IMR-90 (cell line): ENCODE data around the gene IGF2R. TPM values are rescaled to one million over a fixed set of nuclear protein-coding genes. Genes with fewer than 3 reads are reported as not detected.

Experiments
- ATAC-seq: fragments of 200-7000 bp; cut with Tn5 transposase; 2 replicates; pipeline ENCODE4 v1.9.1; 2020; ENCODE audit warnings: low read depth, mild to moderate bottlenecking, moderate library complexity
- BruUV-seq: library from RNA; stranded (reverse); fragments of 400-500 nt; replicated peaks from 2 replicates; lab custom pipeline; 2021; lab: Mats Ljungman, UMichigan
- CTCF ChIA-PET: fragments of 300-600 bp; formaldehyde crosslinking; extraction: SDS; loops from one replicate; lab custom pipeline; 2021; ENCODE audit warnings: antibody characterized with exemption; lab: Yijun Ruan, JAX
- POLR2A ChIA-PET: fragments of 300-600 bp; sonication (Branson Sonifier 250); formaldehyde crosslinking; loops from one replicate; lab custom pipeline; 2022; ENCODE audit warnings: antibody characterized with exemption; ENCODE audit not compliant: unreplicated experiment; lab: Charles Lee
- DNase-seq: peaks from one replicate; pipeline ENCODE4 v3.0.0; 2013
- H2AFZ ChIP-seq: replicated peaks from 2 replicates; pipeline ENCODE3; 2013; ENCODE audit warnings: low read length, mild to moderate bottlenecking; ENCODE audit not compliant: poor library complexity
- H2AK5ac ChIP-seq: 2 replicates; pipeline ENCODE4 v1.6.1; 2013; ENCODE audit warnings: low read depth, low read length, inconsistent platforms
- H2AK9ac ChIP-seq: replicated peaks from 2 replicates; pipeline ENCODE3; 2013; ENCODE audit warnings: mild to moderate bottlenecking, low read depth, low read length, moderate library complexity; ENCODE audit not compliant: poor library complexity
- H2BK120ac ChIP-seq: 2 replicates; pipeline ENCODE4 v1.6.1; 2013; ENCODE audit warnings: low read depth, low read length, inconsistent platforms
- H2BK15ac ChIP-seq: 3 replicates; pipeline ENCODE4 v1.6.1; 2013; ENCODE audit warnings: low read depth, low read length, inconsistent platforms
- H2BK20ac ChIP-seq: 2 replicates; pipeline ENCODE4 v1.6.1; 2013; ENCODE audit warnings: low read depth, mild to moderate bottlenecking, inconsistent platforms, low read length, moderate library complexity
- H2BK5ac ChIP-seq: 2 replicates; pipeline ENCODE4 v1.6.1; 2013; ENCODE audit warnings: mild to moderate bottlenecking, low read depth, low read length, inconsistent platforms; ENCODE audit not compliant: poor library complexity, severe bottlenecking
- H3K14ac ChIP-seq: replicated peaks from 2 replicates; pipeline ENCODE4 v1.6.1; 2013; ENCODE audit warnings: low read depth, low read length, inconsistent platforms
- H3K18ac ChIP-seq: 2 replicates; pipeline ENCODE4 v1.6.1; 2013; ENCODE audit warnings: low read depth, low read length, control low read depth
- H3K23ac ChIP-seq: 2 replicates; pipeline ENCODE4 v1.6.1; 2013; ENCODE audit warnings: low read depth, low read length, inconsistent platforms
- H3K27ac ChIP-seq: 2 replicates; pipeline ENCODE4 v1.5.1; 2013; ENCODE audit warnings: mild to moderate bottlenecking, control low read depth, low read length; ENCODE audit not compliant: insufficient read depth
- H3K27me3 ChIP-seq: 2 replicates; pipeline ENCODE4 v1.6.1; 2013; ENCODE audit warnings: low read length; ENCODE audit not compliant: control insufficient read depth, insufficient read depth
- H3K36me3 ChIP-seq: 2 replicates; pipeline ENCODE4 v1.6.1; 2013; ENCODE audit warnings: low read length, mixed read lengths; ENCODE audit not compliant: control insufficient read depth, insufficient read depth
- H3K4ac ChIP-seq: 2 replicates; pipeline ENCODE4 v1.6.1; 2013; ENCODE audit warnings: low read depth, low read length, inconsistent platforms
- H3K4me1 ChIP-seq: 2 replicates; pipeline ENCODE4 v1.6.1; 2013; ENCODE audit warnings: low read length, mixed read lengths; ENCODE audit not compliant: control insufficient read depth, insufficient read depth
- H3K4me2 ChIP-seq: 2 replicates; pipeline ENCODE4 v1.6.1; 2013; ENCODE audit warnings: low read depth, mild to moderate bottlenecking, control low read depth, low read length, moderate library complexity
- H3K4me3 ChIP-seq: 2 replicates; pipeline ENCODE4 v1.5.1; 2013; ENCODE audit warnings: low read depth, mild to moderate bottlenecking, control low read depth, low read length, moderate library complexity; ENCODE audit not compliant: insufficient read depth
- H3K56ac ChIP-seq: 2 replicates; pipeline ENCODE4 v1.6.1; 2013; ENCODE audit warnings: low read length, inconsistent platforms; ENCODE audit not compliant: insufficient read depth; ENCODE audit errors: extremely low read depth
- H3K79me1 ChIP-seq, 2 experiments: 2 replicates each; pipeline ENCODE4 v1.6.1; 2013; ENCODE audit warnings: low read length in 2 of 2, inconsistent platforms in 1 of 2, low read depth in 1 of 2
- H3K9ac ChIP-seq: 2 replicates; pipeline ENCODE4 v1.6.1; 2013; ENCODE audit warnings: low read depth, low read length, control low read depth
- H3K9me1 ChIP-seq: 2 replicates; pipeline ENCODE4 v1.6.1; 2013; ENCODE audit warnings: low read length, inconsistent platforms; ENCODE audit not compliant: insufficient read depth
- H3K9me3 ChIP-seq: 2 replicates; pipeline ENCODE4 v1.6.1; 2013; ENCODE audit warnings: low read length; ENCODE audit not compliant: control insufficient read depth, insufficient read depth
- H4K20me1 ChIP-seq: 2 replicates; pipeline ENCODE4 v1.6.1; 2013; ENCODE audit warnings: low read length, inconsistent platforms; ENCODE audit not compliant: insufficient read depth
- H4K5ac ChIP-seq: 2 replicates; pipeline ENCODE4 v1.6.1; 2013; ENCODE audit warnings: mild to moderate bottlenecking, low read depth, low read length, control low read depth
- H4K8ac ChIP-seq, 2 experiments: 2 replicates each; pipeline ENCODE4 v1.6.1; 2013; ENCODE audit warnings: low read depth in 2 of 2, low read length in 2 of 2, control low read depth in 1 of 2, inconsistent platforms in 1 of 2
- H4K91ac ChIP-seq: 2 replicates; pipeline ENCODE4 v1.6.1; 2013; ENCODE audit warnings: low read depth, low read length, inconsistent platforms; ENCODE audit not compliant: insufficient read depth
- CEBPB ChIP-seq: IDR thresholded peaks from 2 replicates; pipeline ENCODE4 v1.6.1; 2012; ENCODE audit warnings: low read depth, low read length, improper control_type of control experiment
- FOS ChIP-seq: fragments of 150-350 bp; IDR thresholded peaks from 2 replicates; pipeline ENCODE4 v1.6.1; 2016; ENCODE audit warnings: low read depth, low read length
- WGBS, 2 experiments: methylation state at CpG; one replicate each; pipeline versions ENCODE4 v1.1.5 to v1.1.7; 2013; ENCODE audit warnings: missing lambda C conversion rate in 2 of 2; ENCODE audit not compliant: insufficient read length in 1 of 2; ENCODE audit errors: extremely low coverage in 2 of 2; 5-methylcytosine and 5-hydroxymethylcytosine counted together
- dilution Hi-C: fragments of 300-500 bp; cut with HindIII; formaldehyde crosslinking; loops from one replicate; pipeline ENCODE4 v1.14.3; 2018; ENCODE audit warnings: low sequenced_read_pairs; ENCODE audit not compliant: unreplicated experiment
- in situ Hi-C: fragments of 300-500 bp; cut with MboI; formaldehyde crosslinking; loops from 3 replicates; pipeline ENCODE4 v1.14.3; 2019; ENCODE audit warnings: low sequenced_read_pairs, inconsistent platforms, mixed read lengths
- intact Hi-C: fragments of 100-400 bp; cut with micrococcal nuclease; formaldehyde crosslinking; loops from 2 replicates; pipeline ENCODE4 v1.10.0; 2022
- polyA plus RNA-seq, 3 experiments: library from polyadenylated mRNA; depleted of rRNA; stranded (reverse); fragments of >200 nt; gene quantifications; 2 replicates each; pipeline ENCODE4 v1.2.3, GENCODE V29; 2012; ENCODE audit warnings: low replicate concordance in 1 of 3
- total RNA-seq: library from RNA; depleted of rRNA; stranded (reverse); fragments of >200 nt; gene quantifications from 2 replicates; pipeline ENCODE4 v1.2.3, GENCODE V29; 2012

The IGF2R gene
- total and polyA plus RNA-seq, 2 of the 4 experiments (the other 2 are of a cell fraction) = 33.2 to 41.4 TPM

- no peak overlapping the region for H2BK15ac ChIP-seq
- peak overlapping the region; percentile 94 for H4K5ac ChIP-seq
- TF ChIP-seq CEBPB (peak; percentile 81), FOS (no peak)
- no peak overlapping the region for H3K4me3 ChIP-seq
- H4K8ac ChIP-seq = peak overlapping the region; percentile 24 to 95; a peak in 3 of 4 replicates
- DNase-seq (peak; percentile 73), ATAC-seq (peak; percentile 84)
- WGBS, 2 experiments = 17% methylated on average over 7 of the region's 9 CpGs; no CpG with 5 or more reads in 1 of the 2 experiments
- peak overlapping the region; percentile 44; the same call in 1 of the 2 replicates for H3K4me2 ChIP-seq
- no peak overlapping the region; the same call in 1 of the 2 replicates for H2BK20ac ChIP-seq
- H2BK5ac ChIP-seq = no peak overlapping the region
- H3K9me3 ChIP-seq = no peaks in the 10 kb centered on the region
- dilution Hi-C loops = no loop called here
- peak overlapping the region; percentile 11; the same call in 1 of the 2 replicates for H4K91ac ChIP-seq
- H3K14ac ChIP-seq = 0 out of 2 replicates have a peak overlapping the region, but pooled peaks have one; percentile 12
- intact Hi-C loops = no loop called here
- peak overlapping the region; percentile 39 for H2AFZ ChIP-seq
- ChIA-PET POLR2A (no interaction called here), CTCF (interaction anchor here (0.6 kb wide), 1 partner anchor 90 kb away, joined by 3 read pairs; no protein-coding TSS in a partner anchor)
- no peak overlapping the region for H3K23ac ChIP-seq
- H3K27ac ChIP-seq = peak overlapping the region; percentile 65; the same call in 1 of the 2 replicates
- no peak overlapping the region for H2AK5ac ChIP-seq
- H3K79me1 ChIP-seq = no peaks in the 10 kb centered on the region
- H3K9me1 ChIP-seq = no peaks in the 10 kb centered on the region
- no peak overlapping the region for H2BK120ac ChIP-seq
- H3K27me3 ChIP-seq = peaks cover 2% of the 10 kb centered on the region; the same call in 1 of the 2 replicates
- H3K18ac ChIP-seq = peak overlapping the region; percentile 74
- H4K20me1 ChIP-seq = no peaks in the 10 kb centered on the region
- in situ Hi-C loops = loop anchor here (25.0 kb wide), 1 partner anchor 266 kb away; the partner anchor contains the start of gene SOD2
- no peak overlapping the region for H3K56ac ChIP-seq
- no TSS peak for BruUV-seq
- peaks cover 8% of the 10 kb centered on the region for H3K4me1 ChIP-seq
- H2AK9ac ChIP-seq = no peak overlapping the region
- no peaks in the 10 kb centered on the region for H3K36me3 ChIP-seq
- H3K9ac ChIP-seq = no peak overlapping the region; the same call in 1 of the 2 replicates
- peak overlapping the region; percentile 21; the same call in 1 of the 2 replicates for H3K4ac ChIP-seq
These were observed 15.7 kb upstream of the IGF2R start for GRCh38 chr6:159953091-159953601.
